Ovary (tissue), 9 donors: Measurements from ENCODE around the gene AQP3. TPM values are rescaled to one million over a fixed set of nuclear protein-coding genes. Genes with fewer than 3 reads are reported as not detected.

Source experiments
- DNase-seq, 5 donors: peaks; one replicate each; pipeline ENCODE4 v3.0.0-alpha.2; 2019 to 2020
- H3K27ac ChIP-seq, 2 donors: fragments of 200-600 bp; one replicate each; pipeline versions ENCODE4 v1.5.1 to v1.8.0; 2019 to 2022
- H3K27me3 ChIP-seq: fragments of 200-600 bp; one replicate; pipeline ENCODE4 v1.8.0; 2022
- H3K36me3 ChIP-seq: fragments of 200-600 bp; sonication (generic); one replicate; pipeline ENCODE4 v1.5.1; 2019
- H3K4me1 ChIP-seq: one replicate; pipeline ENCODE4 v1.8.1; 2013; ENCODE audit warnings: mild to moderate bottlenecking, moderate library complexity; ENCODE audit not compliant: insufficient read depth
- H3K4me3 ChIP-seq: fragments of 200-600 bp; sonication (generic); one replicate; pipeline ENCODE4 v1.5.1; 2017
- H3K9me3 ChIP-seq, 2 donors: fragments of 200-600 bp in 1 of 2; sonication (generic) in 1 of 2; one replicate each; pipeline versions ENCODE4 v1.5.1 to v1.8.1; 2013 to 2019; ENCODE audit warnings: mild to moderate bottlenecking in 1 of 2, moderate library complexity in 1 of 2
- CTCF ChIP-seq, 3 donors: fragments of 450-650 bp in 2 of 3; fragments of 200-600 bp in 1 of 3; IDR thresholded peaks; one replicate each; pipeline versions ENCODE4 v1.5.1 to v1.8.0; 2016 to 2022; ENCODE audit warnings: antibody characterized with exemption in 3 of 3, mild to moderate bottlenecking in 1 of 3
- EP300 ChIP-seq: sonication (generic); formaldehyde crosslinking; IDR thresholded peaks from one replicate; pipeline ENCODE4 v1.6.1; 2017; ENCODE audit warnings: antibody characterized with exemption
- POLR2A ChIP-seq: fragments of 450-650 bp; IDR thresholded peaks from one replicate; pipeline ENCODE4 v1.6.1; 2017; ENCODE audit warnings: antibody characterized with exemption, mild to moderate bottlenecking, moderate library complexity
- WGBS, 3 donors: extraction: QIAGEN DNeasy Blood & Tissue Kit in 1 of 3; methylation state at CpG; one replicate each; pipeline versions ENCODE4 v1.1.5 to v1.1.7; 2013 to 2017; 5-methylcytosine and 5-hydroxymethylcytosine counted together
- intact Hi-C, 4 donors: fragments of 100-400 bp; cut with DNase I; formaldehyde crosslinking; loops; one replicate each; pipeline versions ENCODE4 v1.11.0 to v1.15.1; 2022 to 2023
- polyA plus RNA-seq, 2 donors: library from polyadenylated mRNA; stranded (reverse); fragments of 200-250 nt in 1 of 2; fragments of 350-450 nt in 1 of 2; fragmentation: Illumina TruSeq in 1 of 2; extraction: RNeasy Lipid Tissue Mini Kit (QIAGEN cat#74804) in 1 of 2; gene quantifications; one replicate each; pipeline ENCODE4 v1.2.3, GENCODE V29; 2013 to 2014
- total RNA-seq, 7 donors: library from RNA; depleted of rRNA in 2 of 7; stranded (reverse); fragments of >200 nt in 2 of 7; fragmentation: NEBNext Ultra II Directional in 3 of 7; extraction: Animal tissue kit (Norgen Biotek cat#: 25700) in 3 of 7; gene quantifications; one replicate each; pipeline versions ENCODE4 v1.1.0 to v1.2.4, GENCODE V29; 2016 to 2023
- donor health status: DM: no; HTN: no; CAD: no; lungs with moderate emphysema.
- donor health status: DM: no; HTN: no; CAD: no.
- donor health status: Bipolar disorder and iron deficiency.
- donor health status: DM: yes; HTN: yes; CAD: no.
- donor health status: DM: no; HTN: no; CAD: no.
- donor health status: DM: yes; HTN: yes; CAD: no.

The AQP3 gene
- total and polyA plus RNA-seq, 9 donors, result 5.6 to 47.2 (median 8.7) TPM

- Histone ChIP-seq H3K36me3 (no peaks in the 10 kb centered on the region), H3K4me3 (no peak overlapping the region), H3K27ac (no peak overlapping the region), H3K9me3 (no peaks in the 10 kb centered on the region), H3K4me1 (no peaks in the 10 kb centered on the region), H3K27me3 (no peaks in the 10 kb centered on the region)
- TF ChIP-seq EP300, result no peak
- TF ChIP-seq POLR2A, result no peak
- no peak for TF ChIP-seq CTCF (IDR thresholded peaks at IDR 0.05)
- DNase-seq, result no peak
- intact Hi-C loops, result loop anchor here in 1 of 4 donors (10.0 kb wide), 2 partner anchors 88 to 178 kb away; no protein-coding TSS in a partner anchor
- 84 to 89% (median 84%) methylated on average over 15 of the region's 15 CpGs for WGBS, 3 donors
These were observed 15.8 kb upstream of the AQP3 start for GRCh38 chr9:33463151-33463550.

GRCh38 chr9:33461492-33461891, 14.1 kb upstream of the AQP3 start:
- Histone ChIP-seq H3K4me3 (no peak overlapping the region), H3K27ac (no peak overlapping the region), H3K27me3 (no peaks in the 10 kb centered on the region), H3K9me3 (no peaks in the 10 kb centered on the region), H3K36me3 (no peaks in the 10 kb centered on the region), H3K4me1 (no peaks in the 10 kb centered on the region)
- WGBS, 3 donors, result 51 to 61% (median 56%) methylated on average over 3 of the region's 3 CpGs
- intact Hi-C loops, result loop anchor here in 1 of 4 donors (10.0 kb wide), 2 partner anchors 87 to 177 kb away; no protein-coding TSS in a partner anchor
- TF ChIP-seq CTCF (IDR thresholded peaks at IDR 0.05), result no peak
- no peak for TF ChIP-seq POLR2A
- TF ChIP-seq EP300, result no peak
- no peak for DNase-seq

GRCh38 chr9:33460854-33461253, 13.5 kb upstream of the AQP3 start:
- WGBS, 3 donors, result 83 to 89% (median 84%) methylated on average over 10 of the region's 10 CpGs
- Histone ChIP-seq H3K36me3 (no peaks in the 10 kb centered on the region), H3K9me3 (no peaks in the 10 kb centered on the region), H3K27me3 (no peaks in the 10 kb centered on the region), H3K4me1 (no peaks in the 10 kb centered on the region), H3K27ac (no peak overlapping the region), H3K4me3 (no peak overlapping the region)
- DNase-seq, result no peak
- intact Hi-C loops, result loop anchor here in 1 of 4 donors (10.0 kb wide), 2 partner anchors 86 to 176 kb away; no protein-coding TSS in a partner anchor
- no peak for TF ChIP-seq CTCF (IDR thresholded peaks at IDR 0.05)
- TF ChIP-seq EP300, result no peak
- no peak for TF ChIP-seq POLR2A

GRCh38 chr9:33459115-33459514, 11.7 kb upstream of the AQP3 start:
- intact Hi-C loops, result no loop called here
- Histone ChIP-seq H3K4me3 (no peak overlapping the region), H3K36me3 (no peaks in the 10 kb centered on the region), H3K27me3 (no peaks in the 10 kb centered on the region), H3K4me1 (no peaks in the 10 kb centered on the region), H3K27ac (no peak overlapping the region), H3K9me3 (no peaks in the 10 kb centered on the region)
- no peak for DNase-seq
- WGBS, 3 donors, result 72 to 83% (median 73%) methylated on average over 3 of the region's 3 CpGs
- TF ChIP-seq POLR2A, result no peak
- TF ChIP-seq CTCF (IDR thresholded peaks at IDR 0.05), result no peak
- no peak for TF ChIP-seq EP300
